GM12878 (cell line): ENCODE measurements around the gene PITPNM1. TPM values are rescaled to one million over a fixed set of nuclear protein-coding genes. Genes with fewer than 3 reads are reported as not detected.

Source experiments
- ATAC-seq: fragments of 200-7000 bp; cut with Tn5 transposase; 3 replicates; pipeline ENCODE4 v1.9.1; 2020; ENCODE audit warnings: mild to moderate bottlenecking, moderate library complexity
- BruUV-seq: library from RNA; stranded (reverse); fragments of 400-500 nt; replicated peaks from 2 replicates; lab custom pipeline; 2021; lab: Mats Ljungman, UMichigan
- CTCF ChIA-PET: fragments of 300-600 bp; sonication (Branson Sonifier 250); formaldehyde crosslinking; extraction: SDS; loops from one replicate; lab custom pipeline; 2021; ENCODE audit warnings: inconsistent platforms; lab: Yijun Ruan, JAX
- POLR2A ChIA-PET: fragments of 350-600 bp; formaldehyde crosslinking; extraction: SDS; loops from one replicate; lab custom pipeline; 2021; ENCODE audit warnings: inconsistent platforms; lab: Charles Lee
- RAD21 ChIA-PET: fragments of 300-600 bp; sonication (Branson Sonifier 250); formaldehyde crosslinking; loops from one replicate; lab custom pipeline; 2023; ENCODE audit warnings: antibody characterized with exemption; ENCODE audit not compliant: unreplicated experiment; lab: Charles Lee
- SMC1A ChIA-PET: fragments of 300-600 bp; sonication (Branson Sonifier 250); formaldehyde crosslinking; loops from one replicate; lab custom pipeline; 2023; ENCODE audit not compliant: unreplicated experiment, uncharacterized antibody; lab: Charles Lee
- DNase-seq: peaks from one replicate; pipeline ENCODE4 v3.0.0-alpha.2; 2011; ENCODE audit warnings: low read depth, low spot score
- FAIRE-seq: peaks from 3 replicates; lab custom pipeline; 2011; peaks lifted over from hg19 to GRCh38; lab: Jason Lieb, UNC
- H2AFZ ChIP-seq: 2 replicates; pipeline ENCODE4 v1.6.0; 2011; ENCODE audit warnings: low read depth, low read length, control low read depth; ENCODE audit not compliant: control insufficient read depth
- H3K27ac ChIP-seq: 2 replicates; pipeline ENCODE4 v1.5.1; 2011; ENCODE audit warnings: control low read depth; ENCODE audit not compliant: control insufficient read depth, insufficient read depth
- H3K27me3 ChIP-seq, 2 experiments: replicated peaks in 1 of 2; 2 replicates each; pipeline versions ENCODE4 v1.6.0 to v1.6.1; 2011; ENCODE audit warnings: low read length in 1 of 2; ENCODE audit not compliant: control insufficient read depth in 2 of 2, insufficient read depth in 2 of 2
- H3K36me3 ChIP-seq, 2 experiments: 2 replicates each; pipeline ENCODE4 v1.5.1; 2011; ENCODE audit warnings: low read length in 1 of 2; ENCODE audit not compliant: control insufficient read depth in 2 of 2, insufficient read depth in 2 of 2
- H3K4me1 ChIP-seq: 2 replicates; pipeline ENCODE4 v1.6.1; 2011; ENCODE audit warnings: mild to moderate bottlenecking, low read length, moderate library complexity, mixed read lengths; ENCODE audit not compliant: control insufficient read depth, insufficient read depth
- H3K4me2 ChIP-seq: 2 replicates; pipeline ENCODE4 v1.6.0; 2011; ENCODE audit warnings: control low read depth; ENCODE audit not compliant: control insufficient read depth, insufficient read depth
- H3K4me3 ChIP-seq: fragments of 200-600 bp; sonication (generic); 2 replicates; pipeline ENCODE4 v1.5.1; 2016
- H3K79me2 ChIP-seq: 2 replicates; pipeline ENCODE4 v1.6.0; 2011; ENCODE audit warnings: low read length; ENCODE audit not compliant: control insufficient read depth, insufficient read depth
- H3K9ac ChIP-seq: 2 replicates; pipeline ENCODE4 v1.8.0; 2011; ENCODE audit warnings: low read length, control low read depth, mixed read lengths; ENCODE audit not compliant: control insufficient read depth, insufficient read depth
- H3K9me3 ChIP-seq: replicated peaks from 3 replicates; pipeline ENCODE4 v1.5.1; 2011; ENCODE audit warnings: mild to moderate bottlenecking, low read length; ENCODE audit not compliant: control insufficient read depth, insufficient read depth
- H4K20me1 ChIP-seq: 2 replicates; pipeline ENCODE4 v1.6.0; 2011; ENCODE audit not compliant: control insufficient read depth, insufficient read depth
- DPF2 ChIP-seq: fragments of 450-650 bp; IDR thresholded peaks from 2 replicates; pipeline ENCODE4 v1.6.1; 2017; ENCODE audit warnings: mild to moderate bottlenecking
- ETV6 ChIP-seq, 2 experiments: fragments of 450-650 bp in 1 of 2; IDR thresholded peaks in 1 of 2; conservative IDR thresholded peaks in 1 of 2; 2 replicates each; pipeline ENCODE4 v1.6.1; 2014; ENCODE audit warnings: antibody characterized with exemption in 1 of 2, borderline replicate concordance in 1 of 2, low read depth in 1 of 2, mild to moderate bottlenecking in 1 of 2, moderate library complexity in 1 of 2
- HCFC1 ChIP-seq: fragments of 150-350 bp; IDR thresholded peaks from 2 replicates; pipeline ENCODE4 v1.6.1; 2014; ENCODE audit warnings: low read length
- IKZF2 ChIP-seq, 2 experiments: fragments of 450-650 bp; IDR thresholded peaks; 2 replicates each; pipeline ENCODE4 v1.6.1; 2017; ENCODE audit warnings: mild to moderate bottlenecking in 2 of 2, moderate library complexity in 2 of 2
- LARP7 ChIP-seq: fragments of 450-650 bp; IDR thresholded peaks from 2 replicates; pipeline ENCODE4 v1.6.1; 2017; ENCODE audit warnings: mild to moderate bottlenecking
- MTA3 ChIP-seq: IDR thresholded peaks from 2 replicates; pipeline ENCODE4 v1.6.1; 2012; ENCODE audit warnings: low read length, inconsistent platforms, borderline replicate concordance
- NFYA ChIP-seq: IDR thresholded peaks from 2 replicates; pipeline ENCODE4 v1.6.1; 2011; ENCODE audit warnings: low read depth, mild to moderate bottlenecking, low read length, improper control_type of control experiment, borderline replicate concordance
- NRF1 ChIP-seq: conservative IDR thresholded peaks from 2 replicates; pipeline ENCODE4 v1.6.1; 2011; ENCODE audit warnings: mild to moderate bottlenecking, low read depth, low read length, improper control_type of control experiment
- STAT3 ChIP-seq: IDR thresholded peaks from 2 replicates; pipeline ENCODE4 v1.6.1; 2011; ENCODE audit warnings: low read depth, low read length, improper control_type of control experiment
- WGBS: methylation state at CpG from one replicate; pipeline ENCODE4 v1.1.6; 2016; ENCODE audit warnings: low lambda C conversion rate; ENCODE audit not compliant: insufficient replicate concordance, insufficient coverage; ENCODE audit errors: missing lambda C conversion rate; 5-methylcytosine and 5-hydroxymethylcytosine counted together
- in situ Hi-C: fragments of 300-500 bp; cut with MboI; formaldehyde crosslinking; loops from 9 replicates; pipeline ENCODE4 v1.14.3; 2018; ENCODE audit warnings: mixed read lengths
- intact Hi-C: fragments of 100-400 bp; cut with micrococcal nuclease; formaldehyde crosslinking; loops from one replicate; pipeline ENCODE4 v1.14.2; 2022; ENCODE audit not compliant: unreplicated experiment
- polyA plus RNA-seq, 11 experiments: library from polyadenylated mRNA; depleted of rRNA in 4 of 11; unstranded in 6 of 11; stranded (reverse) in 5 of 11; fragments of >200 nt; fragmentation: Nextera tagmentation in 4 of 11; fragmentation: Illumina TruSeq in 1 of 11; extraction: Ambion mirVana in 4 of 11; extraction: Trizol in 1 of 11; gene quantifications; 1 replicate in 1 of 11; 2 replicates in 10 of 11; pipeline versions ENCODE4 v1.2.1 to v1.2.3, GENCODE V29; 2011 to 2016; ENCODE audit warnings: inconsistent platforms in 2 of 11, missing spikeins in 2 of 11, low read depth in 1 of 11
- total RNA-seq, 4 experiments: library from RNA; depleted of rRNA in 3 of 4; stranded (reverse); fragments of >200 nt in 3 of 4; fragmentation: Illumina TruSeq in 1 of 4; extraction: Trizol in 1 of 4; gene quantifications; 2 replicates each; pipeline versions ENCODE4 v1.2.1 to v1.2.3, GENCODE V29; 2013 to 2021
- TF ChIP-seq, protein P1 (sequence below): IDR thresholded peaks from 2 replicates; pipeline ENCODE4 v1.6.1; 2012; ENCODE audit warnings: mild to moderate bottlenecking, low read depth, low read length
- TF ChIP-seq, protein P2 (sequence below): fragments of 450-650 bp; IDR thresholded peaks from 2 replicates; pipeline ENCODE4 v1.6.1; 2017; ENCODE audit warnings: borderline replicate concordance
- TF ChIP-seq, protein P3 (sequence below): fragments of 150-350 bp; IDR thresholded peaks from 2 replicates; pipeline ENCODE4 v1.6.1; 2014; ENCODE audit warnings: mild to moderate bottlenecking, low read depth, low read length

Gene PITPNM1
- total and polyA plus RNA-seq, 10 of the 15 experiments (the other 5 are each of a cell fraction or from before 2014, with no cell fraction given): 0.11 to 56.8 (median 16.5) TPM

DNA sequence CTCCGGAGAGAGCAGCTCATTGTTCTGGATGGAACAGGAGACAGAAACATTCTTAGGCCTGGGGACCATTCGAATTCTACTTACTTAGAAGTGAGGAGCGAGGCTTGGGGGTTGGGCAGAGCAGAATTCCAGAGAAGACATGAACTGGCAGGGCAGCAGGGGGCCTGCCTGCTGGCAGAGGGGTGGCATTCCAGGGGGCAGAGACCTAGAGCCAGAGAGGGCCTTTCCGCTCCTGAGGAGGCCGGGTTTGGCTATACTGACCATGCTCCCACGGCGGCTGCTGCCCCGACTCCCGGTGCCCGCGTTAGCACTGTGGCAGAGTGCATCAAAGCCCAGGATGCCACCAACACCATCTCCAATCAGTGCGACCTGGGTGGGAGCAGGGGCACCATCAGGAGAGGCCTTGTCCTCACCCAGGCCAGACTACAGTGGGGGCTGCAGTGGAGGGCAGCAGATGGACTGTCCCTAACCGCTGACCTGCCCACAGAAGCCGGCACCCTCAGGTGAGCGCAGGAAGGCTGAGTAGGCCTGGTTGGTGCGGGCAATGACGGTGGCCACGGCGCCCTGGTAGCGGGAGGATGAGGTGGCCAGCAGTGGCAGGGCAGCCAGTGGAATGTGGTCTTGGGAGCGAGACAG, 7.4 kb downstream of the PITPNM1 start (continued):
- TF ChIP-seq, protein P1, sequence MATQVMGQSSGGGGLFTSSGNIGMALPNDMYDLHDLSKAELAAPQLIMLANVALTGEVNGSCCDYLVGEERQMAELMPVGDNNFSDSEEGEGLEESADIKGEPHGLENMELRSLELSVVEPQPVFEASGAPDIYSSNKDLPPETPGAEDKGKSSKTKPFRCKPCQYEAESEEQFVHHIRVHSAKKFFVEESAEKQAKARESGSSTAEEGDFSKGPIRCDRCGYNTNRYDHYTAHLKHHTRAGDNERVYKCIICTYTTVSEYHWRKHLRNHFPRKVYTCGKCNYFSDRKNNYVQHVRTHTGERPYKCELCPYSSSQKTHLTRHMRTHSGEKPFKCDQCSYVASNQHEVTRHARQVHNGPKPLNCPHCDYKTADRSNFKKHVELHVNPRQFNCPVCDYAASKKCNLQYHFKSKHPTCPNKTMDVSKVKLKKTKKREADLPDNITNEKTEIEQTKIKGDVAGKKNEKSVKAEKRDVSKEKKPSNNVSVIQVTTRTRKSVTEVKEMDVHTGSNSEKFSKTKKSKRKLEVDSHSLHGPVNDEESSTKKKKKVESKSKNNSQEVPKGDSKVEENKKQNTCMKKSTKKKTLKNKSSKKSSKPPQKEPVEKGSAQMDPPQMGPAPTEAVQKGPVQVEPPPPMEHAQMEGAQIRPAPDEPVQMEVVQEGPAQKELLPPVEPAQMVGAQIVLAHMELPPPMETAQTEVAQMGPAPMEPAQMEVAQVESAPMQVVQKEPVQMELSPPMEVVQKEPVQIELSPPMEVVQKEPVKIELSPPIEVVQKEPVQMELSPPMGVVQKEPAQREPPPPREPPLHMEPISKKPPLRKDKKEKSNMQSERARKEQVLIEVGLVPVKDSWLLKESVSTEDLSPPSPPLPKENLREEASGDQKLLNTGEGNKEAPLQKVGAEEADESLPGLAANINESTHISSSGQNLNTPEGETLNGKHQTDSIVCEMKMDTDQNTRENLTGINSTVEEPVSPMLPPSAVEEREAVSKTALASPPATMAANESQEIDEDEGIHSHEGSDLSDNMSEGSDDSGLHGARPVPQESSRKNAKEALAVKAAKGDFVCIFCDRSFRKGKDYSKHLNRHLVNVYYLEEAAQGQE: no peak
- TF ChIP-seq NRF1: no peak

DNA sequence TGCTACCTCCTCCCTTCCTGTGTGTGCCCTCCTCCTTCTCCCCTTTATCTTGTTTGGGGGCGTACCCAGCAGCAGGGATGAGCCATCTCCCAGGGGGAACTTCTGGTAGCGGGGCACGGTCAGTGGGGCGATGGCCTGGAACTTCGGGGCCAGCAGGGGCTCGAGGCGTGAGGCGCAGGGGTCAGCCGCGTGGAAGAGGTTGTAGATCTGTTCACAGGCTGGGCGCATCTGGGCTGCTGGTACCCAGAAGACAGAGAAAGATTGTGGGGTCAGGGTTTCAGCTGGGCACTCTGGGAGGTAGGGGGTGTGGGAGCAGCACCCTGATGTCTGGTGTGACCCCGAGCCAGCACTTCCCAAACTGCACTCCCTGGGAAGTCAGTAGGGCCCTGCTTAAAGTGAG, 9.1 kb downstream of the PITPNM1 start:
- Histone ChIP-seq H3K27me3 (no peaks in the 10 kb centered on the region), H4K20me1 (no peaks in the 10 kb centered on the region; the same call in 1 of the 2 replicates), H3K9ac (no peak overlapping the region), H2AFZ (no peak overlapping the region), H3K4me1 (no peaks in the 10 kb centered on the region; the same call in 1 of the 2 replicates), H3K4me2 (no peak overlapping the region), H3K27ac (no peak overlapping the region), H3K9me3 (no peaks in the 10 kb centered on the region), H3K4me3 (no peak overlapping the region), H3K36me3 (peaks cover 0 to 9% of the 10 kb centered on the region in 2 experiments; a peak in 3 of 4 replicates), H3K79me2 (no peaks in the 10 kb centered on the region)
- in situ Hi-C loops (no loop called here), intact Hi-C loops (no loop called here)
- ChIA-PET RAD21 (no interaction called here), SMC1A (no interaction called here), POLR2A (no interaction called here), CTCF (no interaction called here)
- DNase-seq (no peak), ATAC-seq (no peak), FAIRE-seq (no peak)
- BruUV-seq: TSS peak; percentile 16
- WGBS: 90% methylated on average over 12 of the region's 12 CpGs
- no peak for TF ChIP-seq DPF2
- TF ChIP-seq HCFC1: no peak
- TF ChIP-seq ETV6 (conservative IDR thresholded peaks at IDR 0.05 in 1 of 2, IDR thresholded peaks at IDR 0.05 in 1 of 2; ENCODE audit: borderline replicate concordance in 1 of 2, low read depth in 1 of 2): no peak
- TF ChIP-seq NFYA: no peak
- TF ChIP-seq, protein P2, sequence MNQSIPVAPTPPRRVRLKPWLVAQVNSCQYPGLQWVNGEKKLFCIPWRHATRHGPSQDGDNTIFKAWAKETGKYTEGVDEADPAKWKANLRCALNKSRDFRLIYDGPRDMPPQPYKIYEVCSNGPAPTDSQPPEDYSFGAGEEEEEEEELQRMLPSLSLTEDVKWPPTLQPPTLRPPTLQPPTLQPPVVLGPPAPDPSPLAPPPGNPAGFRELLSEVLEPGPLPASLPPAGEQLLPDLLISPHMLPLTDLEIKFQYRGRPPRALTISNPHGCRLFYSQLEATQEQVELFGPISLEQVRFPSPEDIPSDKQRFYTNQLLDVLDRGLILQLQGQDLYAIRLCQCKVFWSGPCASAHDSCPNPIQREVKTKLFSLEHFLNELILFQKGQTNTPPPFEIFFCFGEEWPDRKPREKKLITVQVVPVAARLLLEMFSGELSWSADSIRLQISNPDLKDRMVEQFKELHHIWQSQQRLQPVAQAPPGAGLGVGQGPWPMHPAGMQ: no peak
- no peak for TF ChIP-seq MTA3
- TF ChIP-seq, protein P1: no peak
- TF ChIP-seq, protein P3, sequence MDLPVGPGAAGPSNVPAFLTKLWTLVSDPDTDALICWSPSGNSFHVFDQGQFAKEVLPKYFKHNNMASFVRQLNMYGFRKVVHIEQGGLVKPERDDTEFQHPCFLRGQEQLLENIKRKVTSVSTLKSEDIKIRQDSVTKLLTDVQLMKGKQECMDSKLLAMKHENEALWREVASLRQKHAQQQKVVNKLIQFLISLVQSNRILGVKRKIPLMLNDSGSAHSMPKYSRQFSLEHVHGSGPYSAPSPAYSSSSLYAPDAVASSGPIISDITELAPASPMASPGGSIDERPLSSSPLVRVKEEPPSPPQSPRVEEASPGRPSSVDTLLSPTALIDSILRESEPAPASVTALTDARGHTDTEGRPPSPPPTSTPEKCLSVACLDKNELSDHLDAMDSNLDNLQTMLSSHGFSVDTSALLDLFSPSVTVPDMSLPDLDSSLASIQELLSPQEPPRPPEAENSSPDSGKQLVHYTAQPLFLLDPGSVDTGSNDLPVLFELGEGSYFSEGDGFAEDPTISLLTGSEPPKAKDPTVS: no peak
- no peak for TF ChIP-seq IKZF2 (IDR thresholded peaks at IDR 0.05)
- TF ChIP-seq LARP7: no peak
- no peak for TF ChIP-seq STAT3
